ENCODE data around the gene DPAGT1.

GRCh38 chr11:119065369-119065768, 36.3 kb downstream of the DPAGT1 start:
- TF ChIP-seq SP1 (IDR thresholded peaks at IDR 0.05) (no peak), NFRKB (IDR thresholded peaks at IDR 0.05) (no peak), SUZ12 (IDR thresholded peaks at IDR 0.05) (no peak), PKNOX1 (IDR thresholded peaks at IDR 0.05) (no peak), BHLHE40 (IDR thresholded peaks at IDR 0.05; ENCODE audit: borderline replicate concordance) (no peak), ARNT (IDR thresholded peaks at IDR 0.05) (no peak), TARDBP (IDR thresholded peaks at IDR 0.05) (no peak), FOXK2 (IDR thresholded peaks at IDR 0.05) (no peak), CTBP1 (IDR thresholded peaks at IDR 0.05; ENCODE audit: borderline replicate concordance) (no peak), FOXM1 (IDR thresholded peaks at IDR 0.05; ENCODE audit: borderline replicate concordance) (no peak), HDGF (IDR thresholded peaks at IDR 0.05; ENCODE audit: borderline replicate concordance) (no peak), FOXA1 (IDR thresholded peaks at IDR 0.05) (no peak), L3MBTL2 (conservative IDR thresholded peaks at IDR 0.05) (no peak)
